Right renal cortex interstitium (tissue), 3 donors: ENCODE results near the gene PCGF3. TPM values are rescaled to one million over a fixed set of nuclear protein-coding genes. Genes with fewer than 3 reads are reported as not detected.
"Not testable (repeated sequence)": the region's sequence is repeated elsewhere in the genome, so short reads cannot be mapped to it uniquely, and the experiment has no call there.

Source experiments
- DNase-seq, 3 donors: peaks; one replicate each; pipeline ENCODE4 v3.0.0-alpha.2; 2013; ENCODE audit warnings: low read depth in 3 of 3, low spot score in 2 of 3
- polyA plus RNA-seq, 3 donors: library from polyadenylated mRNA; unstranded; fragments of 120-200 nt; gene quantifications; one replicate each; pipeline ENCODE4 v1.2.1, GENCODE V29; 2013; ENCODE audit not compliant: insufficient read length in 3 of 3

Gene PCGF3
- polyA plus RNA-seq, 3 donors: 53.7 to 67.6 (median 67.0) TPM

DNA sequence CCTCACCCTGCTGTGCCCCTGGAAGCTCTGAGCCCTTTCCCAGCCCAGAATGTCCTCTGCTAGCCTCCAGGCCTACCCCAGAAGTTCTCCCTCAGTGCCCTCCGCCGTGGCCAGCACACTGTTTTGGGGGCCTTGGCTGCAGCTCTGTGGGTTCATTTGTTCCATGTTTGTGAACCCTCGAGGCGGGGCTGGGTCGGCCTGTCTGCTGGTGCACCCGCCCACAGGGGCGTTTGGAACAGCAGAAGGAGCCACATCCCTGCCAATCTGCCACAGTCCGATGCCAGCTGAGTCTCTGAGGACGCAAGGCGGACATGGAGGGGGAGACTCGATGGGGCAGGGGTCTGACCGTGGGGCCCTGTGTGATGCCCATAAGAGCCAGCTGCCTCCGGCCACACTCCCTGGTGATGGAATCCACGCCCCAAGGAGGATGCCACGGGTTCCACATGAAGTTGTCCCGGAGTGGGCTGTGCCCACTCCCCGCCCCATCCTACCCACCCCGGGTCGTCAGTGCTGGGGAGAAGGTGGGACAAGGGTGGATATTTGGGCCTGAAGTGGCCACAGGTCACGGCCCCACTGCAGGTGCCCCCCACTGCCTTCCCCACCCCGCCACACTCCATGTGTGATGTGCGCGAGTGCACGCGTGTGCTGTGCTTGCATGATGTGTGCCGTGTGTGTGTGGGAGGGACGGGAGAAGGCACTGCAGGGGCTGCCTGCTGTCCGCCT lies 38.6 kb upstream of the PCGF3 start:
- DNase-seq: no peak

DNA sequence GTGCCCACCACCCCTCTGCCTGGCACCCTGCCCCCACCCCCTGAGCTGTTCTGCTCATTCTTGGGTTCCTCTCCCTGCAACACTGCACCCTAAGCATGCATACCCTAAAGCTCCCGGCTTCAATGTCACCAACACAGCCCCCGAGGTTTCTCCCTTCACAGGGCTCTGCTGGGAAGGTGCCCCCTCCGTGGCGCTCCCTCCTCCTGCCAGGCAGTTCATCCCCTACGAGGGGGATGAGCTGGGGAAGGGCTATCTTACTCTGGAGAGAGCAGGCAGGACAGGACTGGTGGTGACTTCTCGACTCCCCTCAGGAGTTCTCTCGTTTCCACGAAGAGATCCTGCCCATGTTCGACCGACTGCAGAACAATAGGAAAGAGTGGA lies 38.1 kb upstream of the PCGF3 start:
- no peak for DNase-seq

DNA sequence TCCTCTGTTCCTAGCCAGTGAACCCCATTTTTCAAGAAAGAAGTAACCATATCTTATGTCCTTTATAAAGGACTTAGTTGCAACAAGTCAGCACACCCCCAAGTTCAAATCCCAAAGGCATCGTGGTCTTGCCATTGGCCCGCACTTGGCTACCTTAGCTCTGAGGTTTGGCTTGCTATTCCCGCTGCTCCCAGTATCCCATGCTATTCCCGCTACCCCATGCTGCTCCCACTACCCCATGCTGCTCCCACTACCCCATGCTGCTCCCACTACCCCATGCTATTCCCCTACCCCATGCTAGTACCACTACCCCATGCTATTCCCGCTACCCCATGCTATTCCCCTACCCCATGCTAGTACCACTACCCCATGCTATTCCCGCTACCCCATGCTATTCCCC lies 37.4 kb upstream of the PCGF3 start:
- DNase-seq: not testable (repeated sequence)

DNA sequence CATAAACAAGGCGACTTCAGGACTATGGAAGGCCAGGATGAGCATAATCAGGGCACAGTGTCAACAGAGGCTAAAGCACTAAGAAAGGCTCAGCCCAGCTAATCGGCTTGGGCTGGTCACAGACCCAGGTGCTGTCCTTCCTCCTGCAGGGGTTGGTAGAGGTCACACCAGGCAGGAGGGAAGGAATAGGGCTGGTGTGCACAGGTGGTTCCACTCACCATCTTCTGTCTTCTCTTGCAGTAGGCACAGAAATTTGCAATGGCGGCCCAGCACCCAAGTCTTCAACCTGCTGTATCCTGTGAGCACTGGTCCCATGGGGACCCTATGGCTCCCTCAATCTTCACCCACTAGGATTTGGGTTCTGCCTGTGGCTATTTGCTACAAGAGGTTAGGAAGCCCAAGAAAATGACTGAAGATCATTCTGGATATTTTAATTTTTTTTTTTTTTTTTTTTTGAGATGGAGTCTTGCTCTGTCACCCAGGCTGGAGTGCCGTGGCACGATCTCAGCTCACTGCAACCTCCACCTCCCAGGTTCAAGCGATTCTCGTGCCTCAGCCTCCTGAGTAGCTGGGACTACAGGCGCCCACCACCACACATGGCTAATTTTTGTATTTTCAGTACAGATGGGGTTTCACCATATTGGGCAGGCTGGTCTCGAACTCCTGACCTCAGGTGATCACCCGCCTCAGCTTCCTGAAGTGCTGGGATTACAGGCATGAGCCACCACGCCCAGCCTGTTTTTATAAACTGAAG lies 35.6 kb upstream of the PCGF3 start:
- not testable (repeated sequence) for DNase-seq

DNA sequence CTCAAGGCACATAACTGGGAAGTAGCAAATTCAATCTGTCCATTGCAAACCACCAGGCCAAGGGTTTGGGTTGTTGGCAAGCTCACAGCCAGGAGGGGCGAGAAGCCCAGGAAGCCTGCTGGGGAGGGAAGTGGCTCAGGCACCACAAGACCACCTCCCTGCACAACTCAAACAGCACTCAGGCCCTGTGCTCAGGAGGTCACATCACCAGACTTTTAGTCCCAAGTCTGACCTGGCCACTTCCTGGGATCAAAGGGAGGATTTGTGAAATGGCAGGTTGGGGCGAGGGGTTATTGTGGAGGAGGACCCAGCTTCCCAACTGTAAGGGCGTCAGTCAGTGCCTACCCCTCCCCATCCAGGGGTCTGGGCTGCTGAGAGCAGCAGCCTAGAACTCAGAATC lies 33.9 kb upstream of the PCGF3 start:
- no peak for DNase-seq

DNA sequence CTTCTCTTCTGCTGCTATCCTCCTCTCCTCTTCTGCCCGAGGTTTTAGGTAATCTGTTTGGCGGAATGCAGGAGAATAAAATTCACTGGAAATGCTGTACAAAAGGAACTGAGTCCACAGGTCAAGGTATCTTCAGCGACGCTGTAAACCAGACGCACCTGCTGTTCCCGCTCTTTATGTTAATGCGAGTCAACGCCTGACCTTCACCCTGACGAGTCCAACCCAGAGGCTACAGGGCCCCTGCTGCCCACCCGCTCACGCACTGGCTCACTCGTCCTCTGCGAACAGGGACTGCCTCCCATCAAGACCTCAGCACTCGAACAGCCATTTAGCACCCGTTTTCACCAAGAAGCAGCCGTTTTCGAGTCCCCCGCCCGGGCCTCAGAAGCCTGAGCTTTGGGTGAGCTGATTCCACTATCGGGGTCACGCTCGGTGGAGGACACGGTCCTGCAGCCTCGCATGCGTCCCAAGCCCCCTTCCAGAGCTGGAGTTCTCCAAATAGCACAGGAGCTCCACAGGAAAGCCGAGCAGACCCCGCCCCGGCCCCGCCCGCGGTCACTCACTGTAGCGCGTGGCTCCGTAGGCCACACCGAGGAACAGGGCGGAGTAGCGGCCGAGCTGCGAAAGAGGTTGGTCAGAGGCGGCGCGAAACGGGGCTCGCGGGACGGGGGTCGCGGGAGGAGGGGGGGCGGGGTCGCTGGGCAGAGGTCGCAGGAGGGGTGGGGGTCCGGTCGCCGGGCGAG lies 32.1 kb upstream of the PCGF3 start:
- no peak for DNase-seq

DNA sequence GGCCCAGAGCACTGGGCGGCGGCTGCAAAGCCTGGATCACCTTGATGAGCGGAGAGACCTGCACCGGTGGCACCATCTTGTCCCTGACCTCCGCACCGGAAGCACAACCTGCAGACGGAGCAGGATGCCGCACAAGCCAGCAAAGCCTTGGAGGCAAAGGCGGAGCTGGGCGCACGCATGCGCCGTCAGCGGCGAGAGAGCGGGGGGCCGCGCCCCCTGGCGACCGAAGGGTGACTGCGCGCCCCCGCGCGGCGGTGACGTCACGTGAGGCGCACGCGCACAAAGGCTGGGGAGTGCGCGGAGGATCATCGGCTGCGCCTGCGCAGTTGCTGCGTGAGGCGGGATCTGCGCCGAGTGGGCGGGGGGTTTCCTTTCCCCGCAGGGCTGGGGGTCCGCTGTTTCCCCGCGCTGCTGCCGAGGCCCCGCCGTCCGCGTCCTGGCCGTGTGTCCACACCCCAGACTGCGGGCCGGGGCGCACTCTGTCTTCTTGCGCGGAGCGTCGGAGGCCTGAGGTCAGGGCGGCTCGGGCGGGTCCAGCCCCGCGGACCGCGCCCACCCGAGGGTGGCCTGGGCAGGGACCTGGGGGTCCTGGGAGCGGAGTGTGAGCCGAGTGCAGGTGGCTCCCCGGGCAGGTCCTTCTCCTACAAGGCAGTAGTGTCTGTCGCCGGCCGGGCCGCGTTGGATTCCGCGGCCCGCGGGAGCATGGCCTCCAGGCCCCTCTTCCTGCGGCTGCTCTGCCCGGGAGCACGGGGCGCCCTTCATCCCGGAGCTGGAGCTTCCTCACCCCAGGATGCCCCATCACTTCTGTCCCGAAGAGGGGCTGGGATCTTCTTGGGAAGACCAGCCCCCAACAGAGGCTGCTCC lies 31.2 kb upstream of the PCGF3 start, which contains the start of the genes ATP5ME and MYL5:
Gene ATP5ME (minus strand): TSS at position 105 of the 864 bp plus-strand sequence. CDS start 29 bp downstream, at position 76.
Gene MYL5 (plus strand): TSS at position 371 of the 864 bp plus-strand sequence. CDS start 3,485 bp downstream, outside the sequence.
- DNase-seq: peak; percentile 91 to 97 (median 92)

DNA sequence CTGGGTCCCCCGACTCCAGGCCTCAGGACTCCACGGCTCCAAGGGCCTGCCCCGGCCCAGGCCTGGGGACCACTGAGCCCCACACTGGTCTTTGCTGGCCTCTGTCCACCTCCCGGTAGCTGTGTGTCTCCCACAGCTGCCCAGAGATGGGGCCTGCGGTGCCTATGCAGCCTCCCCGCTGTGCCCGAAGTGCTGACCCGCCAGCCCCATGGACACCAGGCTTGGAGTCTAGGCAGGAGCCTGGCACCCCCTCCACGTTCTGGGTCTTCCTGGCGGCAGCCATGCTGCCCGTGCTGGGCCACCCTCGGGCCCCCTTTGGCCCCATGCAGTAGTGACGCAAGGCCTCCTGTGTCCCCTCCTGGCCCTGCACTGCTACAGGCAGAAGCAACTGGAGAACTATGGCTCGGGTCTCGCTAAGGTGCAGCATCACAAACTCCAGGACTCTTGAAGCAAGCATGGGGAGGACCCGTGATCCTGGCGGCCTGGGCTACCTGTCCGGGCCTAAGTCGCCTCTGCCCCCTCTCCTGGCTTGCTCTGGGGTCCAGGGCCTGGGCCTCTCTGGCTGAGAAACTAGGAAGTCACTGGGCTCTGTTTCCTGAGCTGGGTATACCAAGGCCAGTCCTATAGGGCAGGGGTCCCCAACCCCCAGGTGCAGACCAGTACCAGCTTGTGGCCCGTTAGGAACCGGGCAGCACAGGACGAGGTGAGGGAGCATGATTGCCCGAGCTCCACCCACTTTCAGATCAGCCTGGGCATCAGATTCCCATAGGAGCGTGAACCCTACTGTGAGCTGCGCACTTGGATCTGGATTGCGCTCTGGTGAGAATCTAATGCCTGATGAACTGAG lies 30.4 kb upstream of the PCGF3 start:
- no peak for DNase-seq

DNA sequence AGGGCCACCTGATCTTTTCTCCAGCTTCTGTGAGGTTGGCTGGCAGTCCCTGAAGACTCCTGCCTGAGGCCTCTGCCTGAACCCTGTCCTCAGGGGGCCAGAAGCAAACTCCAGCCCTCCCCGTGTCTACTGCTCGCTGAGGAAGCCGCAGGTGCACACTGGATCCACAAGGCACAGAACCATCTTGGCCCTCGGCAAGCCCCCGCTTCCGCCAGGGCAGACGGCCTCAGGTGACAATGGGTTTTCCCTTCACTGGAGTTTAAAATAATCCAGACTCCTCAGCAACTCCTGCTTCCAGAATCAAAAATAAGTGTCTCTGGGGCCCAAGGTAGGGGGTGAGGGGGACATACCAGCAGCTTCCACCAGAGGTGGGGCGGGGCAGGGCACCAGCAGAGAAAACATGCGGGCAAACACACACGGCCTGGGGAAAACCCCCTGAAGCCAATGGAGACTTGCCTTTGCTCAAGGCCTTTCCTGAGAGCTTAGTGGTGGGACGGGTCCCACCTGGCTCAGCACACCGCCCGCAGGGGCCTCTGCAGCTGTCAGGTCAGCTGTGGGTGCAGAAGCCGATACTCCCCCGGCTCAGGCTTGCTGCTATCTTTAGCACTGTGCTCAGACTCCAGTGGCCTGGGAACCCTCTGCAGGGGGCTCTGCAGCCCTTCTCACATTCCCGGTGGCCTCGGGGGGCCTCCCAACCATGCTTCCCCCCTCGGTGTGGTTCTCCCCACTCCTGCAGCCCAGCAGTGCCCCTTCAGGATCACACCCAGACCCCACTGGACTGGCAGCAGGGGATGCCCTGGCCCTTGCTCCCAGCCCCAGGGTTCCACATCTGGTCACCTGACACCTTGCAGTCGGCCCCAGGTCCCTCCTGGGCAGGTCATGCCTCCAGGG lies 29.4 kb upstream of the PCGF3 start:
- DNase-seq: no peak

DNA sequence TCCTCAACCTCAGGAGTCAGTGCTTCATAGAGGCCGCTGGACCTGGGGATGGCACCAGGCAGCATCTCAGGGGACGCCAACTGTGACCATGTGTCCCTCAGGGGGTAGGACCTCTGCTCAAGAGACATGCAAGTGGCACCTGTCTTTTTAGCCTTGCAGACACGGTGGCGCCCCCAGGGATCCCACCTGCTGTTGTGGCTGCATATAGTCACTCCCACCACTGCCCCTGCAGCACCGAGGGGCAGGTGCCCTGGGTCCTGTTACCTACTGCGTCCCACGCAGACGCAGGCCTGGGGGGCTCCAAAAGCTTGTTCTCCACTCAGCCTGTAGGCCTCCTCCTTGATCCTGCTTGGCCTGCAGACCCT lies 28.8 kb upstream of the PCGF3 start:
- no peak for DNase-seq

DNA sequence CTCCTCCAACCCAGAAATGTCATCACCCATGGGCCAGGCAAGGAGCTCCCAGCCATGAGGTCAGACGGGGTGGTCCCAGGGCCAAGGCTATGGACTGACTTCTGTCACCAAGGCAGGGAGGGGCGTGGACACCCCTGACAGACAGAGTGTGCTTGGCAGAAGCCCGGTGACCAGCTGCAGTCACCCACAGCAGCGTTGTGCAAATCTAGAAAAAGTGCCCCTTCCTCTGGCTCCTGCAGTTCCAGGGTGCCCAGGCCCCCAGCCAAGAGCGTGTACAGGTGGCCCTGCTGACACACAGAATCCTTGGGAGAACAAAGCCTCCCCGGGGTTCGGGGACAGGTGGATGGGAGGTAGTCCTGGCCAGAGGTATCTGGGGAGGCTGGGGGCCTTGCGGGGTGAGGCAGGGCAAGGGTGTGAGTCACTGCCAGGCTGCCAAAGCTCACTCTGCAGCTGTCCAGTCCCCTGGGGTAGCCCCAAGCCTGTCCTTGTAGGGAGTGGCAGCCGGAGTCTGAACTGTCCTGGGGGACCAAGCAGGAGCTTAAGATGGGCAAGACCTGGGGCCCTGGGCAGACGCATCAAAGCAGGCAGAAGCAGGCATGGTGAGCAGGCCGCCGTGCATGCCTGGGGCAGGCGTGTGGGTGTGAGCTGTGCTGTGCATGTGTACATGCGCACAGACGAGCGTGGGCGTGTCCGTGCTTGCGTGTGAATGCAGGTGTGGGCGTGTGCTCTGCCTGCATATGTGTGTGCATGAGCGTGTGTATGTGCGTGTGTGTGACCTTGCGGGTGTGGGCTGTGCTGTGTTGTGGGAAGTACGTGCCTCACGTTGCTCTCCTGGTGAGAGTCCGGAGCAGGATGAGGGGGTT lies 28.0 kb upstream of the PCGF3 start:
- no peak for DNase-seq

DNA sequence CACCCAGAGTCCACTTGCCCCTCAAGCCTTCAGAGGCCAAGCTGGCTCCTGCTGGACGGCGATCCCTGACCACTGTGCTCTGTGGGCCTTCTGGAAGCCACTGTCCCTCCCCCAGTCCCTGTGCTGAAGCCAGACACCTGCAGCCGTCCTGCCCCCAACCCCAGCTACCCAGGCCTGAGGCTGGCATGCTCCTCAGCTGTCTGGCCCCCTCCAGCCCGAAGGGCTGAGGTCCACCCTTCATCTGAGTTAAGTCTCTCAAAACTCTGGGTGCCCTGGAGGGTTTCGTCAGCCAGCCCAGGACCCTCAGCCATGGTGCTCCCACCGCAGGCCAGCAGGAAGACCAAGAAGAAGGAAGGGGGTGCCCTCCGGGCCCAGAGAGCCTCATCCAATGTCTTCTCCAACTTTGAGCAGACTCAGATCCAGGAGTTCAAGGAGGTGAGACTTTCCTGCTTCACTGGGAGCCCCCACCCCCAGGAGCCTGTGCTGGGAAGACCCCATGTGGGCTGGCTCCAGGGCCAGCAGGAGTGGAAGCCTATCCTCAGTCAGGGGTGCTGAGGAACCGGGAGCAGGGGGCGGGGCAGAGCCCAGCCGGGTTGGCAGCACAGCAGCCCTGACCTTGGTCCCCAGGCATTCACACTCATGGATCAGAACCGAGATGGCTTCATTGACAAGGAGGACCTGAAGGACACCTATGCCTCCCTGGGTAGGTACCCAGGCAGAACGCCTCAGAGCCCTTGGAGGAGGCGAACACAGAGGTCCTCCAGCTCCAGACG lies 27.1 kb upstream of the PCGF3 start:
- DNase-seq: no peak

DNA sequence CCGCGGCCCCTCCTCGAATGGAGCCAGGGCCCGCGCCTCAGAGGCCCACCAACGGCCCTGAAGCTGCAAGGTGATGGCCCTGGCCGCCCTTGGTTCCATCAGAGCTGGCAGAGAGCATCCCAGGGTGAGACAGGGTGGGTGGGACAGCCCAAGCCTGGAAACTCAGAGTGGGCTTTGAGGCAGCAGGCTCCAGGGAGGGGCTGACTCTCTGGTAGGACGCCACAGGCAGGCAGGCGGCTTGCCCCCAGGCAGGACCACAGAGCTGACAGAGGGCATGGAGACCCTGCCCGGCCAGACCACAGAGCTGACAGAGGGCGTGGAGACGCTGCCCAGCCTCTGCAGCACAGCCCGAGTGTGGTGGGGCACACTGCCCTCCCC lies 26.5 kb upstream of the PCGF3 start:
- DNase-seq: no peak

DNA sequence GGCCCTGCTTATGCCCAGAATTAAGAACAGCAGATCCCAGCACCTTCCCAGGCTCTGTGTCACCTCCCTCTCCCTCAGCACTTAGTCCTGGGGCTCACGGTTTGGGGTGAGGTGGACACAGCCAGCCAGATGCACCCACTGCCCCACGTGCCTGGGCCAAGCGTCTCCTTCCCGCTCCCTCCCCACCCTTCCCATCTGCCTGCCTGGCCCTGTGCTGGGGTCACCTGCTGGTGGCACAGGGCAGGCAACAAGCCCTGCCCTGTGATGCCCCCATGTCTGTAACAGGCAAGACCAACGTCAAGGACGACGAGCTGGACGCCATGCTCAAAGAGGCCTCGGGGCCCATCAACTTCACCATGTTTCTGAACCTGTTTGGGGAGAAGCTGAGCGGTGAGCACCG lies 26.0 kb upstream of the PCGF3 start:
- DNase-seq: no peak

DNA sequence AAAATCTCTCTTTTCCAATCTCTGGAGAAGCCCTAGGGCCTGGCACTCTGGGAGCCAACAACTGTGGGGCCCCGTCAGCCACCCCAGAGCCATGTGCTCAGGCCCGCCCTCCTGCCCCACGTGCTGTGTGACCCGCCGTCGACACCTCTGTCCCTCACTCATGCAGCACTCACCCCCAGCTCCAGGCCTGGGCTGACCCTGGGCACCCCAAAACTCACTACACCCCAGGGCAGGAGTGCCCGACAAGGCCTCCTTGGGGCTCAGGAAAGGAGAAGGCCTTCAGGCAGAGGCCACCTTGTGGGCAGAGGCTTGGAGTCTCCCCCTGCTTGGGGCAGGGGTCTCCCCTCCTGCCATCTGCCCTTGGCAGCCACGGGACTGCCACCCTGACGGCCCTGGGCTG lies 25.5 kb upstream of the PCGF3 start:
- no peak for DNase-seq

DNA sequence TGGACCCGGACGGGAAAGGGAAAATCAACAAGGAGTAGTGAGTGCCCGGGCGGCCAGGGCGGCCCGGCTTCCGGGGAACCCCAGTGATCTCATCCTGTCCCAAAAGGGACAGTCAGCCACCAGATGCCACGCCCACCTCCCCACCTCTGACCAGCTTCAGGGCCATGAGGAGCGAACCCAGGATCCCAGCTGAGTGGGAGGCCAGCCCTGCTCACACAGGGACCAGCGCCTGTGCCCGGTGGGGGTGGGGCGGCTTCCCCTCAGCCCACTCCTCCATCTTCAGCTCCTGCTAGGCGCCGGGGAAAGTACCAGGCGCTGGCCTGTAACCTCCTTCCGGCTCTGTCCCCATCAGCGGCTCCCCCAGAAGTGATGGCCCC lies 25.1 kb upstream of the PCGF3 start:
- DNase-seq: no peak
